GM23338 (cell line): ENCODE data around the gene IGSF9B.

Experiments
- CTCF ChIP-seq, 2 experiments: fragments of 200-600 bp in 1 of 2; sonication (generic) in 1 of 2; conservative IDR thresholded peaks; 2 replicates each; pipeline versions ENCODE4 v1.5.1 to v1.6.1; 2016 to 2017; ENCODE audit warnings: antibody characterized with exemption in 2 of 2, low read depth in 2 of 2, mild to moderate bottlenecking in 2 of 2, moderate library complexity in 1 of 2
- EZH2 ChIP-seq: fragments of 200-600 bp; sonication (generic); IDR thresholded peaks from one replicate; pipeline ENCODE4 v1.8.0; 2017; ENCODE audit warnings: antibody characterized with exemption, mild to moderate bottlenecking, low read depth; ENCODE audit not compliant: unreplicated experiment
- EZH2phosphoT487 ChIP-seq: fragments of 200-600 bp; sonication (generic); IDR thresholded peaks from one replicate; pipeline ENCODE4 v1.8.1; 2018; ENCODE audit warnings: antibody characterized with exemption; ENCODE audit not compliant: unreplicated experiment
- POLR2AphosphoS5 ChIP-seq: IDR thresholded peaks from 2 replicates; pipeline ENCODE4 v1.6.1; 2016; ENCODE audit warnings: antibody characterized with exemption, low read depth

DNA sequence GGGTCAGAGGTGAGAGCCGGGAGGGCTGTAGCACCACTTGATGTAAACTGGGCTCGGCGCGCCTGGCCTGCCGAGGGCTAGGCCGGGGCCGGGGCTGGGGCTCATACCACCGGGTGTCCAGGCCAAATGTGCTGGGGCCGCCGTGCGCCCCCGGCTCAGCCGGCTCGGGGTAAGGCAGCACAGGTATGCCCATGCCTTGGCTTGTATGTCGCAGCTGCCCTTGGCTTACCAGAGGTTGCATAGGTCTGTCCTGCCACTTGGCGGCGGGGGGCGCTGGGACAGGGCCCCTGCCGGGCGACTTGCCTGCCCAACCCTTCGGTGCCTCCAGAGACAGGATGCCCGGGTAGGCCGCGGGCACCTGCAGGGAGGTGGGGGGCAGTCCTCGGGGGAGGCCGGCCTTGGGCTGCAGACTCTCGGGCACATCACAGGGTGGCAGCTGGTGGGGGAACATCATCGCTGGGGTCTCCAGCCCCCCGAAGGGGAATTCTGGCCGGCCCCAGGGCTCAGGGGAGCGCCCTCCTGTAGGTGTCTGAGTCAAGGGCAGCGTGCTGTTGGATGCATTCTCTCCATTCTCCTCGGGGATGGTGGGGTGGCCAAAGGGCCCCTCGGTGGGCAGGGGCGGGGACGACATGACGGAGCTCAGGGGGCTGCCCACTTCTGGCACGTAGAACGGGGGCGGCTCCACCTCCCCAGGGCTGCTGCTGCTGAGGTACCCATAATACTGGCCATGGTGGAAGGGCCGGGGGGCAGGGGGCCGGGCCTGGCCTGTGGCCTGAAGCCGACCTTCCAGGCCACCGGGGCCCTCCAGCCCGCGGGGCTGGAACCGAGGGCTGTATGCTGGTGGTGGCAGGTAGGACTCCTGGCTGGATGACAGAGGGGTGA lies 36.4 kb downstream of the IGSF9B start:
- TF ChIP-seq POLR2AphosphoS5 (no peak), CTCF (conservative IDR thresholded peaks at IDR 0.05; ENCODE audit: low read depth in 2 of 2) (no peak), EZH2phosphoT487 (no peak), EZH2 (no peak)
